Left colon (tissue), 2 donors: Measurements from ENCODE around the gene CD48. TPM values are rescaled to one million over a fixed set of nuclear protein-coding genes. Genes with fewer than 3 reads are reported as not detected.

Experiments
- ATAC-seq: fragments of 200-7000 bp; cut with Tn5 transposase; one replicate; pipeline ENCODE4 v1.9.1; 2020; ENCODE audit warnings: mild to moderate bottlenecking, moderate library complexity
- DNase-seq, 2 donors: peaks; one replicate each; pipeline ENCODE4 v3.0.0-alpha.2; 2020
- intact Hi-C, 2 donors: fragments of 100-400 bp; cut with DNase I in 1 of 2; cut with micrococcal nuclease in 1 of 2; formaldehyde crosslinking; loops; one replicate each; pipeline versions ENCODE4 v1.11.2 to v1.14.0; 2022; cut with DNase I, micrococcal nuclease
- total RNA-seq, 2 donors: library from RNA; stranded (reverse); fragmentation: NEBNext Ultra II Directional; extraction: Animal tissue kit (Norgen Biotek cat#: 25700); gene quantifications; one replicate each; pipeline ENCODE4 v1.2.1, GENCODE V29; 2021
- donor health status: DM: no; HTN: no; CAD: no.
- donor health status: DM: yes; HTN: yes; CAD: no.

Gene CD48
- total RNA-seq, 2 donors from 2014 or later = 2.2 to 7.4 TPM

DNA sequence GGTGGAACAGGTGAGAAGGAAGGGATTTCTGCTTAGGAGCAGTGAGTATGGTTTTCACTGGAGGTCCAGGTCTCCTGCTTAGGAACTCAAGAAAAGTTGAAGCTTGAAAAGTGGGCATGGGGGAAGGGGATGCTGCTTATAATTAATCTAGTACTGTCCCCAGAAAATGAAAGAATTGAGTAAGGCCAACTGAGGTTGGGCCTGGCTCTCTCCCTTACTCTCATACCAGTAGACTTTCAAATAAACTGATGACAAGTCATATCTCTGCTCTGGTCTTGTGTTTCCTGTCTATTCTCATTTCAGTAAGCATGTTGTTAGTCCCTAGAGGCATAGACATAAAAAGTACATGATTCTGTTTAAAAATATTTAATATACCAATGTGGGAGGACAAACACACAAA is 26.4 kb downstream of the CD48 start:
- ATAC-seq (no peak), DNase-seq (no peak)
- intact Hi-C loops = no loop called here

GRCh38 chr1:160682983-160683865 is 28.4 kb downstream of the CD48 start:
- intact Hi-C loops = no loop called here
- ATAC-seq (no peak), DNase-seq (no peak)

DNA sequence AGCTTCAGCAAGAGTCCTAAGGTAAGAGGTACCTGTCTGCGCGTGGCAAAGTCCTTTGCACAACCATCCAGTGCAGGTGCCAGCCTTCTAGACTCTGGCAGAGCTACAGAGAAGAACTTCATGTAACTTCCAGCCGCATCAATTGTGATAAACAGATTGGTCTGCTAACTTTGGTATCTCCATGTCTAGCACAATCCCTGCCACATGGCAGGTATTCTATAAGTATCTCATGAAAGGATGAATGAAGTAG is 29.8 kb downstream of the CD48 start:
- DNase-seq = no peak
- intact Hi-C loops = no loop called here
- ATAC-seq = no peak

DNA sequence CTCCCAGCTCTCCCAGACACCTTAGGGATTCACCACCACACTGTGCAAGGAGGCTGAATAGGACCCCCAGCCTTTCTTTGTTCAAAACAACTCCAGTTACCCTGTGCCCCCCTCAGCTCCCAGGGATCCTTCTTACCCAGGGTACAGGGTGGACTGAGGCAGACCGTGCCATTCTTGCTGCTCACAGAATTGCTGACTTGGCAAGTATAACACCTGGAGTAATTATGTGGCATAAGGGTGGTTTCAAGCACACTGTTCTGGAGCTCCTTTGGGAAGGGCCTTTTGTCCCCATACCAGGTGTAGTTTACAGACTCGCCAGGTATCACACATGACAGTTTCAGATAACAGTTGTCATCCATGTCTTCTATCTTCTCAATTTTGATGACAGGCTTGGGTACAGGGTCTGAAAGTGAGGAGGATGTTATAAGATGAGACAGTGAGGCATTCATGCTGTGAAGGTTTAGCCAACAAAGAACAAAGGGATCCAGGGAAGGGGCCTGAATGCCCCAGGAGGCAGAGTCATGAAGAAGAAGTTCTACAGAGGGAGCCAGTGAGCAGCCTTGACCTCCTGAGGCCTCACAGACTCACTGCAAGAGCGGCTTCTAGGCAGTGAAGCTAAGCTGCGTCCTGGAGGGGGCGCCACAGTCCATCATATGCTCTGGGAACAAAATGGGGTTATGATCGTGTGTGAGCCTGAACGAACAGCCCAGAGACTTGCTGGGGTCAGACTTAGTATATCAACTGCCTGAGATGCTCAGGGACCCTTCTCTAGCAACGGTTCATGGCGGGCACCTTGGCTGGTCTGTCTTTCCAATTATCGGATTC is 30.3 kb downstream of the CD48 start:
- DNase-seq = peak; percentile 63 to 89
- intact Hi-C loops = no loop called here
- ATAC-seq = peak; percentile 95

- ATAC-seq (no peak), DNase-seq (no peak)
- intact Hi-C loops = no loop called here
Observed at GRCh38 chr1:160680399-160680798, 31.2 kb downstream of the CD48 start.

DNA sequence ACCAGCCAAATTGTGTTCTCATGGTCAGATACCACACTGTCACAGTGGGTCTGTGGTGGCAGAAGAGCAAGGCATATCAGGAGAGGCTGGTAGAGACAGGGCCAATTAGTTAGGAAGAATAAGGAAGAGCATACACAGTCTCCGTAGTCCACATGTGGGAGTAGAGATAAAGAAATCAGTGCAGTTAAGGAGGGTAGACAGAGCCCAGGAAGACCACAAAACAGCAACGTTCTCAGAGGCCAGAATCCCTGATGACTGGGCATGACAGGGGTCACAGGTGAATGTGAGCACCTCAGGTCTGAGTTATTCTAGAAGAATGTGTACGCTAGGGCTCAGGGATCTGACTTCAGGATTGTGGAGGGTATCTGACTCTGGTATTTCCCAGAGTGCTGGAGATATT is 31.7 kb downstream of the CD48 start:
- no peak for ATAC-seq
- DNase-seq = no peak
- intact Hi-C loops = no loop called here

DNA sequence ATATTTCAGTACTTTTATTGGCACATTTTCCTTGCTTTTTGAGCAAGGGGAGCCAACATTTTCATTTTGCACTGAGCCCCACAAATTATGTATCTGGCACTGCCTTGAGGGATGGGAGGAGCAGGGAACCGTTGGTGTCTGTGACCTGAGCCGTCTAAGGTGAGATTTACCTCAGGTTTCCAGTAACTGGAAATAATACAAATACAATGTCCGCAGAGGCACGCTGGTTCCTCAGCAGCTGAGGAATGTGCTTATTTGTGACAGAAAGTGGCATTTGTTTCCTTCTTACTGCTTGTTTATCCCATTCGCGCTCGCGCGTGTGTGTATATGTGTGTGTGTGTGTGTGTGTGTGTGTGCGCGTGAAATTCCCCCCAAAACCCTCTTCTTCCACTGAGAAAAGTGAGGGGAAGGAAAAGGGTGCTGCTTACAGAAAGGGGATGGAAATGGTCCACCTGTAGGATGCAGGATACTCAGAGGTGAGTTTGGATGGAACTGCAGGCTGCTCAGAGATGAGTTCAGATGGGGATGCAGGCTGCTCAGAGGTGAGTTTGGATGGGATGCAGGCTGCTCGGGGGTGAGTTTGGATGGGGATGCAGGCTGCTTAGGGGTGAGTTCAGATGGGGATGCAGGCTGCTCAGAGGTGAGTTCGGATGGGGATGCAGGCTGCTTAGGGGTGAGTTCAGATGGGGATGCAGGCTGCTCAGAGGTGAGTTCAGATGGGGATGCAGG is 34.6 kb downstream of the CD48 start:
- intact Hi-C loops = no loop called here
- ATAC-seq = no peak
- no peak for DNase-seq

DNA sequence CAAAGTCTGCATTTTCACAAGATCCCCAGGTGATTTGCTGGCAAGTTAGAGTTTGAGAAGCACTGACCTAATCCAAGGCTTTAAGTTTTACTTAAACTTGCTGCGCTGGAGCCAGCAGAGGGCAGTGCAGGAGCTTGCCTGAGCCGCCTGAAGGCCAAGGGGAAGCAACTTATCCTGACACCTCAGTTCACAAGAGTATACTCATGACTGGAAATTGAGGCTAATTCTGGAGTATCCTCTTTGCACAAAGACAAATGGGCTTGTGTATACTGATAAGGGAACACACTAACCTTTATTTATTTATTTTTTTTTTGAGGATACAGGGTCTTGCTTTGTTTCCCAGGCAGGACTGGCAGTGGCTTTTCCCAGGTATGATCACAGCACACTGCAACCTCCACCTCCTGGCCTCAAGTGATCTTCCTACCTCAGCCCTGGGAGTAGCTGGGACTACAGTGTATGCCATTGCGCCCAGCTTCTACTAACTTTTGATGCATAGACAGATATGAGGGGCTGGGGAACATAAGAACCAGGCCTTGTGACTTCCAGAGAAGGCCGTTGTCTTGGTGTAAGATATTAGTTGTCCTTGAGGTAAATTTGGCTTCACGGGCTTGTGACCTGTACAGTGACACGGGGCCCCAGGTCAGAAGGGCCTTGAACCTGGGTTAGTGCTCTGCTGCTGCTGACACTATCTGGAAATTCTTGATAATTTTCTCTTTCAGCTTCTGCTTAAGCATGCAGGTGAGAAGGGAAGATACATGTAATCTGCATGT is 35.8 kb downstream of the CD48 start:
- DNase-seq (peak; percentile 64 to 85), ATAC-seq (peak; percentile 85)
- intact Hi-C loops = no loop called here

DNA sequence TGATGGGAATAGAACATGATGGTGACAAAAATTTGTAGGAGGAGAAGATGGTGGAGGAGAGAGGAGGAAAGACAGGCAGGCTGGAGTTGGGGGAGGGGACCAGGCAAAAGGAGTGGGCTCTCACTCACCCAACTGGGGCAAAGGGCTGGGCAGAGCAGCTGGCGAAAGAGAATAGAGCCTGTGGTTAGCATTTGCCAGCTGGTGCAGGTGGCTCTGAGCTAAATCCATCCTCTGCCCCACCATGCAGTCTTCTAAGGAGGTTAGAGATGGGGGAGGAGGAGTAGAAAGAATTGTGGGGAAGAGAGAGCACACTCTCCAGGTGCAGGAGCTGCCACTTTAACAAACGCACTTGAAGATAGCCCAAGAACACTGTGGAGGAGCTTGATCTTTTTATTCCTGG is 37.2 kb downstream of the CD48 start:
- intact Hi-C loops = no loop called here
- DNase-seq (peak; percentile 25 to 48), ATAC-seq (peak; percentile 12)

DNA sequence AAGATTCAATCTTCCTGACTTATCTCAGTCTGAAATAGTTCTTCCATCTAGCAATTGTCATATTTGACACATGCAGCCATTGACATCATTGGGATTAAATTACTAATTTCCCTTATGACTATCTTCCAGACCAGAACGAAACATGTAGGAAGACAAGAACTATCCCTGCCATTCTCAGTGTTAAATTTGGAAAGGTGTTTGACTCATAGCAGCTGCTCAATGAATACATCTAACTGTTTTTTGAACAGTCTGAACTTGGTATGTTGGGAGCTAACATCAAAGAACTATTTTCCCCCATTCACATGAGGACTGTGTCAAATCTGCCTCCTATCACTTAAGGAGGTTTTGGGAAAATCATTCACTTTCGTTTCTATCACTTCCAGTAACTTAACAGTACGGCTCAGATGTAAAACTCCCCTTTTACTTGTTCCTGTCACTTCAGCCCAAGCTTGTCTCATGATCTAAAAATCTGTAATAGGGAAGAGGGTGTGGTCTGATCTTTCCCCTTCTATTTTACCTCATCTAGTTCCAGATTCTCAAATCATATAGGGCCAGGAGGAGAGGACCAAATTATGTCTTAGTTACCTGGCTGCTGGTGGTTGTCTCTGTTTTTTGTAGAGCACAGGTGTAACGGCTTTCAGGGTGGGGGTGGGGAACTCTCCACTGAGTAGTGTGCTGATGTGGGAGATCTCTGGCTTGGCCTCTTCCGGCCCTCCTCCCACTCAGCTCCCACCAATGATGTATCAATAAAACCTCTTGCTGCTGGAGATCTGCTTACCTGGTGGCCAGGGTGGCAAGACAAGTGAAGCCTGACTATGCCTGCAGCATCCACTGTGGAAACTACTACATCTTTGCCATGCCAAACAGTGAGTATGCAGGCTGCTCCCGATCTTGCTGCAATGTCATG is 38.6 kb downstream of the CD48 start:
- ATAC-seq = no peak
- intact Hi-C loops = no loop called here
- DNase-seq = no peak

GRCh38 chr1:160671603-160672517 is 39.8 kb downstream of the CD48 start:
- intact Hi-C loops = no loop called here
- DNase-seq (no peak), ATAC-seq (no peak)

GRCh38 chr1:160670701-160671100 is 40.9 kb downstream of the CD48 start:
- intact Hi-C loops = no loop called here
- DNase-seq (no peak), ATAC-seq (no peak)

- DNase-seq = no peak
- ATAC-seq = no peak
- intact Hi-C loops = no loop called here
Observed at GRCh38 chr1:160669802-160670201, 41.8 kb downstream of the CD48 start.

GRCh38 chr1:160669276-160669675 is 42.3 kb downstream of the CD48 start:
- intact Hi-C loops = no loop called here
- ATAC-seq = no peak

GRCh38 chr1:160667896-160668295 is 43.7 kb downstream of the CD48 start:
- intact Hi-C loops = no loop called here
- no peak for DNase-seq
- no peak for ATAC-seq

More at GRCh38 chr1:160669276-160669675, 42.3 kb downstream of the CD48 start:
- DNase-seq = no peak

- intact Hi-C loops = no loop called here
- ATAC-seq = no peak
- DNase-seq = no peak
Observed at GRCh38 chr1:160666079-160666442, 45.6 kb downstream of the CD48 start.
